ENCODE measurements around the gene ZCCHC3.
"Not testable (repeated sequence)": the region's sequence is repeated elsewhere in the genome, so short reads cannot be mapped to it uniquely, and the experiment has no call there.

The ZCCHC3 gene

GRCh38 chr20:297098-297924 lies at the start of gene ZCCHC3:
Gene ZCCHC3, plus strand, starts transcription at chr20:297570. Its CDS starts 17 bp downstream, at chr20:297587.
- DNase-seq, result peak; percentile 91 to 94

GRCh38 chr20:251354-251753 lies 46.0 kb upstream of the ZCCHC3 start:
- no peak for DNase-seq

- no peak for DNase-seq
Observed at GRCh38 chr20:252801-253200, 44.6 kb upstream of the ZCCHC3 start.

GRCh38 chr20:253447-253846 lies 43.9 kb upstream of the ZCCHC3 start:
- DNase-seq, result not testable (repeated sequence)

GRCh38 chr20:257419-257818 lies 40.0 kb upstream of the ZCCHC3 start, which contains the start of gene DEFB132:
Gene DEFB132, plus strand, starts transcription at chr20:257724. Its CDS starts 55 bp downstream, at chr20:257779.
- DNase-seq, result no peak

- DNase-seq, result no peak
Observed at GRCh38 chr20:258269-258858, 39.0 kb upstream of the ZCCHC3 start.

GRCh38 chr20:258963-259362 lies 38.4 kb upstream of the ZCCHC3 start:
- DNase-seq, result no peak

GRCh38 chr20:259981-260380 lies 37.4 kb upstream of the ZCCHC3 start:
- no peak for DNase-seq

GRCh38 chr20:263701-264100 lies 33.7 kb upstream of the ZCCHC3 start:
- DNase-seq, result no peak

GRCh38 chr20:266596-267562 lies 30.5 kb upstream of the ZCCHC3 start:
- peak; percentile 85 to 87 for DNase-seq

GRCh38 chr20:270517-270916 lies 26.9 kb upstream of the ZCCHC3 start:
- no peak for DNase-seq

GRCh38 chr20:271069-271468 lies 26.3 kb upstream of the ZCCHC3 start:
- no peak for DNase-seq

- DNase-seq, result no peak
Observed at GRCh38 chr20:271528-271927, 25.8 kb upstream of the ZCCHC3 start.

GRCh38 chr20:272718-273117 lies 24.7 kb upstream of the ZCCHC3 start:
- no peak for DNase-seq

GRCh38 chr20:273884-274283 lies 23.5 kb upstream of the ZCCHC3 start:
- DNase-seq, result no peak

- DNase-seq, result no peak
Observed at GRCh38 chr20:275791-276190, 21.6 kb upstream of the ZCCHC3 start.

GRCh38 chr20:276620-277495 lies 20.5 kb upstream of the ZCCHC3 start:
- no peak for DNase-seq

GRCh38 chr20:277496-277781 lies 19.9 kb upstream of the ZCCHC3 start:
- DNase-seq, result no peak

- DNase-seq, result no peak
Observed at GRCh38 chr20:278181-278580, 19.2 kb upstream of the ZCCHC3 start.

- DNase-seq, result no peak
Observed at GRCh38 chr20:278607-279571, 18.5 kb upstream of the ZCCHC3 start.

GRCh38 chr20:284172-284571 lies 13.2 kb upstream of the ZCCHC3 start:
- DNase-seq, result no peak
